M059J (cell line): Measurements from ENCODE around the gene TACC2. TPM values are rescaled to one million over a fixed set of nuclear protein-coding genes. Genes with fewer than 3 reads are reported as not detected.

Experiments
- DNase-seq: peaks from one replicate; pipeline ENCODE4 v3.0.0-alpha.2; 2012; ENCODE audit warnings: low read depth
- total RNA-seq: library from RNA; depleted of rRNA; stranded (reverse); fragments of >200 nt; shearing (Covaris generic); gene quantifications from 2 replicates; pipeline ENCODE4 v1.2.3, GENCODE V29; 2014

TACC2 gene
- total RNA-seq, 1 experiment from 2014 or later: 7.8 TPM

DNA sequence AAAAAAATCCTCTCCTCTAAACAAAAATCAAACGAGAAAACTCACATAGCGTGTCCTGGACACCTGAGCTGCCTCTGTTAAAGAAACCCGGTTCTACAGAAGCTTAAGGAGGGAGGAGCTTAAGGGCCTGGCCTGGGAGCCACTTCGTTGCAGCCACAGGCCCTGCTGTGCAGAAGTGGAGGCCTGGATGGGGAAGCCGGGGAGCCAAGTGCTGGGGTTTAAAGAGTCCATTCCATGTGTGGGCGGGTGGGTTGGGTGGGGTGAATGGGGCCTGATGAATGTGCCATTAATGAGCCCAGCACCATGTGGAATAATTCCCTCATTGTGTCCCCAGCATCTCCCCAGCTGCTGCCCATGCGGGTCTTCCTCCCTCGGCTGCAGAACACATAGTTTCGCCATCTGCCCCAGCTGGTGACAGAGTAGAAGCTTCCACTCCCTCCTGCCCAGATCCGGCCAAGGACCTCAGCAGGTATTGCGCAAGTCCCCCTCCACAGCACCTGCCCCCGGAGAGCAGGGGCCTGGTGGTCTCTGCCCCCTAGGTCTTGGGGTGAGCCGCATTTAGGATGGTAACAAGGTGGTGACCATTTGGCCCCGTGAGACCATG, 154.4 kb downstream of the TACC2 start:
- DNase-seq: no peak

DNA sequence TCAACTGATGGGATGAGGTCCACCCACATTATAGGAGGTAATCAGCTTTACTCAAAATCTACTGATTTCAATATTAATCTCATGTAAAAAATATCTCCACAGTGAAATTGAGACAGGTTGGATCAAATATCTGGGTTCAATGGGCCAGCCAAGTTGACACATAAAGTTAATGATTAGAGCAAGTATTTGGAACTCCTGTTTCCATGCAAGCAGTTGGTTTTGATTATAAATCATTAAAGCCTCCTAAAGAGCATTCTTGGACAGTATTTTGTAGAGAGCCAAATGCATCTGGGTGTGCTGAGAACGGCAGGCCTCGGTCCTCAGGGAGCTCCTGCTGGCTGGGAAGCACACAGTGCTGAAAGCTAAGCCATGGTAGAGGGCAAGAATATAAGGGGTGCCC, 155.2 kb downstream of the TACC2 start:
- DNase-seq: no peak

DNA sequence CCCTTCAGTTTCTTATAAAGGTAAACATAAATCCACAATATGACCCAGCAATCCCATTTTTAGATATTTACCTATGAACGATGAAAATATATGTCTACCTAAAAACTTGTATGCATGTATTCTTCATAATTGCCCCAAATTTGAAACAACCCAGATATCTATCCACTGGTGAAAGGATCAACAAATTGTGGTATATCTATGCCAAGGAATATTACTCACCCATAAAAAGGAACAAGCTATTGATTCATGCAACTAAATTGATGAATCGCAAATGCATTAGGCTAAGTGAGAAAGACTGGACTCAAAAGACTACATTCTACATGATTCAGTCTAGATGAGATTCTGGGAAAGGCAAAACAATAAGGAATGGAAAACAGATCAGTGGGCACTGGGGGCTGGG, 156.2 kb downstream of the TACC2 start:
- DNase-seq: no peak

DNA sequence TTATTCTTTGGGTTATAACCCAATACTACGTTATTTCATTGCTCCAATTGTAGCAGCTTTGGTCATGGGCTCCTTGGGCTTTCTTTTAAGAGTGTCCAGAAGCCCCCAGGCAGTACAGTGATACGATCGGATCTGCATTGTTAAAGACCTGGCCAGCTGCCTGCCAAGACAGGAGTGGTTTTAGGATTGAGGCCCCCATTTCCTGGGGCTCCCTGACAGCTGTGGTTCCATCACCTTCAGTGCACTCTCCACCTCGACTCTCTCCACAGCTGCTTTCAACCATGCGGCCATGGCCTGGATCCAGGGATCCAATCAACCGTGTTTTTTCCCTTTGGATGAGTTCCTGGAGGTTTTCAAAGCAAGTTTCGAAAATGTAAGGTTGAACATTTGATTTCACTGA, 158.7 kb downstream of the TACC2 start:
- DNase-seq: peak; percentile 88

DNA sequence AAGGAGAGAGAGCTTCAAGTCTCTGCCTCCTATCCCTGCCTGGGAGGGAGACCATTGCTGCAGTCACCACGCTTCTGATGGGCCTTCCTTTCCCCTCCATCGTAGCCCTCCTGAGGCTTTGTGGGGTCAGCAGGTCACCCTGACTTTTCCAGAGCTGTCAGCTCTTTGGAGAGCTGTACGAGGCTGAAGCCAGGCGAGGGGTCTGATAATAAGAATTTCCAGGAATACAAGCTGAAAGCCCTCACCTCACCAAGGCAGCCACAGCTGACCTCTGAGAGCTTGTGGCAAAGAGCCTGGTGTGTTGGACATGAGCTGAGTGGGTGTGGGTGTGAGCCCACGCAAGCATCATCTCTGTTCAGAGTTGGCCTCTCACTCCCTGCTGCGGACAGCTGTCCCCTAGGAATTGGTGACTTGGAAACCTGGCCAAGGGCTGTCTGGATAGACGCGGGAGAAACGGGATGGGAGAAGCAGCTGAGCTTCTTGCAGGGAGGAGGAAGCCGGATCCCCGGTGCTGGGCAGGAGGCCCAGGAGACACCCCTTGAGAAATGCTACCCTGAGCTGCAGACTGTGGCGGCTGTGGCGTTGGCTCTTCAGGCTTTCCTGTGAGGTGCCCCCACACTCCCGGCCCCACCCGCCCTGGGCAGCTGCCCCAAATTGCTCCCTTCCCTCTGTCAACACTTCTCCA, 160.1 kb downstream of the TACC2 start:
- DNase-seq: no peak

DNA sequence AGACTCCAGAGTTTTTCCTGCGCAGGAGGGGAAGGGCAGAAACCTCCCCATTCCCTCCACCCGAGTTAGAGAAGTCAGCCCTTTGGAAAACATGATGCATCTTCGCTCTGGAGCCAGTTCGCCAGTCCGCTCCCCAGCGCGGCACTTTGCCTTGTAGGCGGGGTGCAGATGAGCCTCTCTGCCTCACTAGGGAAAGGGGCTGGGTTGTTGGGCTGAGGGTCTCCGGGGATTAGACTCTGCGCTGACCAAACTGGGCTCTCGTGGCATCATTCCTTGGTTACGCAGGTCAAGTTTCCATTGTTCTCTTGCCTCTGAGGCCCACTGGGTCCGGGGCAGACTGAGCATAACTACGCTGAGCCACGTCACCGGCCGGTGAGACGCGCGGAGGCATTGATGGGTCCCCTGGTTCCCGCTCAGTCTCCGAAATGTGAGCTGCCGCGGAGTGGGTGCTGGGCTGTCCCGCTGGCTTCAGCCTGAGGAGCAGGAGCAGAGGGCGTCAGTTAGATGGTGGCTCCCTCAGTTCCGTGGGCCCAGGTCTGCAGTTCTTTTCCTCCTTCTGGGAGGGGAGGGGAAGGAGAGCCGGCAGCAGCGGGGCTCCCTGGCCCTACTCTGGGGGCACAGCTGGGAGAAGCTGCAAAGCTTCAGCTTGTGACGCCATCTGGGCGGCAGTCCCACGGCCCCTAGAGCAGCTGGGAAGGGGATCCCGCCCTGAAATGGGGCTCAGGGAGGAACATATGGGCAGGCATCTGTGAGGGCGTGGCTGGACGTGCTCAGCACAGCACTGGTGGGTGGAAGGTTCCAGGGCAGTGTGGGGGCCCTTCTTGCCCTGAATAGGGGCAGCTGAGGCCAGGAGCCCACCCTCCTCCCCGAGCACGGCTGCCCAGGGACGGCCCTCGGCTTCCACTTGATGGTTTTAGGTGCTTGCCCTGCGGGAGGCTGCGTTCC, 160.9 kb downstream of the TACC2 start:
- no peak for DNase-seq

DNA sequence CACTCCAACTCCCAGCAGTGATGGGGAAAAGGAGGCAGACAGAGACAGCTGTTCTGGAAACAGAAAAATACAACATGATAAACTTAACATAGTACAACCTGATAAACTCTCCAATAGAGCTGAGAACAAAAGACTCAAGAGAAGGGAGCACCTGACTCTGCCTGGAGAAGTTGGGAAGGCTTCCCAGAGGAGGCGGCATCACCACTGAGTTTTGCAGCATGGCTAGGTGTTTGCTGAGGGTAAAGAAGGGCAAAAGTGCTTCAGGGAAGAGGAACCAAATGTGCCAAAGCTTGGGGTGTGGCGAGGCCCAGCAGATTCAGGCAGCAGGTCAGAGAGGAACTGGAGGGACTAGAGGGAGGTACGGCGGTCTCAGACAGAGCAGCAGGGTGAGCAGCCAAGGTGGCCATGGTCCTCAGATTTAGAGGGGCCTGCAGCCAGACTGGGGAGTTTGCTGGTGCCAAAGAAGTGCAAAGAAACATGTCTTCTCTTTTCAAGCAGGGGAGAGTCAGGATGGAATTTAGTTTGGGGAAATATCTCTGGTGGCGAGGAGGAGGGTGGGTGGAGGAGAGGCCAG, 162.2 kb downstream of the TACC2 start:
- DNase-seq: no peak

DNA sequence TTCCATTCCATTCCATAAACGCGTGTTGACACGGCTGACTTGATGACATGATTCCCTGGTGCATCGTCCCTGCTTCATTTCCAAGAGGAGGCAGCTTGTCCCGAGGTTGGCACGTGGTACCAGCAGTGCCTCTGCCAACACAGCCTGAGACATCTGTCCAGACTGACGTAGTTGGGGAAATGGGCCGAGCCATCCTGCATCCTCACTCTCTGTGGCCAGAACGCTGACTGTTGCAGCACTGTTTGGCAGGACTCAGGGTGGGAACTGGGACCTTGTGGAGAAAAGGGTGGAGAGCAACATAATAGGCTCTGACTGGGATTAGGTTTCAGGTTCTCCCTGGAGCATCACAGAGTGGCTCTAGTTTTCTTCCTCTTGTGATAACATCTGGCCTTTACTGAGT, 163.6 kb downstream of the TACC2 start:
- DNase-seq: no peak

DNA sequence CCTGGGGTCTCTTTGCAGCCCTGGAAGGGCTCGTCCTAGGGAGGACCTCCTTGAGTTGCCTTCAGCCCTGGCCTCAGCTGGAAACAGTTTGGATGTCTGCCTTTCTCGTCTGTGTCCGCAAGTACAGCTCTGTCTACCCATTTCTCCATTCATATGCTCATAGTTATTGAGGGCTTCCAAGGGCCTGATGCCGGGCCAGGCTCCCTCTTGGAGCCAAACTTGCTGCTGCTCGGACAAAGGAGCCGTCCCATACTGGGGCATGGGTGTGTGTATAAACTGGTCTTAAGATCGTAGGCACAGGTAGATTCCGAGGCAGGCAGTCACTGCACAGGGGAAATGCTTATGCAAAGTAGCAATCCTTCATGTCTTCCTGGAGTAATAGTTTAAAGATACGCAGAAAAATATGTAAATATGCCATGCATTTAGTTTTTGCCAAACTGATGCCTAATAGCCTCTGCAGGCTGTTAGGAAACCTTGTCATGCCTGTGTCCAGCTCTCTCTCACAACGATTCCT, 165.1 kb downstream of the TACC2 start:
- no peak for DNase-seq

DNA sequence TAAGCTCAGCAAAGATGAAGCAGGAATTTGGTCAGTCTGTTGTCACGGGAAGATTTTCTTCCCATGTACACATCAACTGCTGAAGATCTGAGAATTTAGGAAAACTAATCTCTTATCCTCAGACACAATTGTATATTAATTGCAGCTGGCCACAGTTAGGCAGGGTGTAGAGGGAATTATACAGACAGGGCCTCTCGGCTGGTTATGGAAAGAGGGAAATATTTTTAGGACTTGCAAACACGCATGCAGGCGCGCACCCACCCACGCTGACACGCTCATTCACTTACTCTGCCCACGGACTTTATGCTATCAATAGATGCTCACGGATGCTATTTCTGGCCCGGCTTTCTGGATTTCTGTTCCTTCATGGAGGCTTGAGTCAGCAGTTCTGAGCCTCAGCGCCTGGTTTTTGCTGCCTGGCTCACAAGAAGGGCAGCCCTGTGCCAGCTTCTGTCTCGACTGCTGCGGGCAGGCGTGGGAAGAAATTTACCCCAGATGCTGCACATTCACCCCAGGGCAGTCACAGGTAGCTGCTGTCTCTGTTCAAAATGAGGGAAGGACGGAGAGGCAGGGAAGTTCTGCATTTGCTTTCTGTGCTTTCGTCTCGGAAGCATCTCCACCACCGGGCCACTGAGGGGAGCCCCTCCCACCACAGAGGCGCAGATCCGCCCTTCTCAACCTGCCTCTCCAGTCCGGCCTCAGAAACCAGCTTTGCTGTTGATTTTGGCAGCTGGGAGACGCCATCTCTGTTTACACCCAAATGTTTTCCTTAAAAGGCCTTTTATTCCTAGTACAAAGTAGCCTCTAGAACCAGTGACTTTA, 165.8 kb downstream of the TACC2 start:
- no peak for DNase-seq

DNA sequence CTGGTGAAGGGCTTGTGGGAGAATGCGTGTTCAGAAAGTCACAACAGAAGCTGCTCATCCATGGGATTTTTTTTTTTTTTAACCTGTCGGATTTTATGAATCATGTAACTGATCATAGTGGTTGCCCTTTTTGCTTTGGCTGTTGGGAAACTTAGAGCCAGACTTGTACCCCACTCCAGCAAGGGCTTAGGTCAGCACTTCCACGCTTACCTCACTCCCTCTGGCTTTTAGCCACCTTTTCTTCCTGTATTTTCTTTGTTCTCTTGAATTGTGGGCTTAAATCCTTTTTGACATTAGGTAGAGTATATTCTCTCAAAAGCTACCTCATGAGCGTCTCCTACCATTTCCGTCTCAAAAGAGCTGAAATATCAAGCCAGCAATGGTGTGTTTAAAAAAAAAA, 168.5 kb downstream of the TACC2 start:
- no peak for DNase-seq

DNA sequence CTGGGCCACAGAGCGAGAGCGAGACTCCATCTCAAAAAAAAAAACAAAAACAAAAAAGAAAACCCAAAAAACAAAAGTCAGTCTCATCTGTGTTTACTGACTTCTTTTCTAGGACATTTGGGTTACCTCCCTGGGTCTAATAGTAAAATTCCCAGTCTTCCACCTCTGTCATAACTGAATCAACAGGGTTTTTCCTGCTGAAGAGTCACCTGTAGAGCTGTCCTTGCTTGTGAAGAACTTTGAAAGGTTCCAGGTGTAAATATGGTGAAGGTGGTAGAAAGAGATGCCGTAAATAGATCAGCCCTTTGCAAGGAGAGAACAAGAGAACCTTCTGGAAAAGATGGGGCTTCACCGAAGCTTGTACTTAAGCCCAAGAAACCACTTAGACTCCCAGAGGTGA, 169.4 kb downstream of the TACC2 start:
- no peak for DNase-seq

DNA sequence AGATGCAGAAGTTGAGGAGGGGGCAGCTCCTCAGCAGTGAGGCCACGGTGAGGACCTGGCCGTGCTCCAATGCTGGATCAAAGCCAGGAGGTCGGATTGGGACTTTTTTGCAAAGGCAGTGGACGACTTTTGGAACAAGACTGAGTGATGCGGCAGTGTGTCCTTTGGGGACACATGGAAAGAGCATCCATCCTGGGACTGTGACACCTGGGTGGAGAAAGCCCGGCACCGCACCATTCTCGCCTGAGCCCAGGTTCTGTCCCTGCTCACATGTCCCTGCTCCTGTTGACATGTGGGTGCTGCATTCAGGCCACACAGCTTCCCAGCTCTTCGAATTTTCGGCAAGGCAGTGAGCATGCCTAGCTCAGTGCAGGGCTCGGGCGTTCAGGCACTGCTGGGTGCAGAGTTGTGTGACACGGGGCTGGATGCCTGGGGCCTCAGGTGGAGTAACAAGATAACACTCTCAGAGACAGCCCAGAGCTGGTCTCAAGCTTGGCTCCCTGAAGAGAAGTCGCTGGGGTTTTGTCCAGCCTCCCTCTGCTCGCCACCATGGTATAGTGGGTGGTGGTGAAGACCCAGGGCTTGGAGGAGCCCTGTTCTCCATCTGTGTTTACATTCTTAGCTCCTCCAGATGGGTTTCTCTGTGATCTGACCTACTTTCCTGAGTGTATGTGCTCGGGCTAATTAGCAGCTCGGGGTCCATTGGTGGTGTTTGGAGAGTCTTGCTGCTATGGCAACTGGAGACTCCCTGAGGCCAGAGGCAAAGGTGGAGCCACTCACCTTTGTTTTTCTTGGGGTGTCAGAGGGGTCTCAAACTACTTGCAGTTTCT, 170.4 kb downstream of the TACC2 start:
- no peak for DNase-seq

DNA sequence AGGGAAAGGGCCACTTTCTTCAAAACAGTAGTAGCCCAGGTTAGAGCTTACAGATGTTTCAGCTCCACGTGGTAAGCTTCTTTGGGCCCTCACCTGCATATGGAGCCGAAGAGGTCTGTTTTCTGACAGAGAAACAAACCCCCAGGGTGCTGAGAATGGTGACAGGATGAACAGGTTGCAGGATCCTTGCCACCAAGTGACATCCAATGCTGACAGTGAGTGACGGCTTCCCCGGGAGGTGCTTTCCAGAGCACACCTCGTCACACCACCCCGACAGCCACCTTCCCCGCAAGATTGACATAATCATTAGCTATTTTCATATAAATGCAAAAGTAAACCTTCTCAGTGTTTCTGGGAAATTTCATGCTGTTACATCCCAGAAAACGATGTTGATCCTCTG, 172.8 kb downstream of the TACC2 start:
- DNase-seq: no peak

DNA sequence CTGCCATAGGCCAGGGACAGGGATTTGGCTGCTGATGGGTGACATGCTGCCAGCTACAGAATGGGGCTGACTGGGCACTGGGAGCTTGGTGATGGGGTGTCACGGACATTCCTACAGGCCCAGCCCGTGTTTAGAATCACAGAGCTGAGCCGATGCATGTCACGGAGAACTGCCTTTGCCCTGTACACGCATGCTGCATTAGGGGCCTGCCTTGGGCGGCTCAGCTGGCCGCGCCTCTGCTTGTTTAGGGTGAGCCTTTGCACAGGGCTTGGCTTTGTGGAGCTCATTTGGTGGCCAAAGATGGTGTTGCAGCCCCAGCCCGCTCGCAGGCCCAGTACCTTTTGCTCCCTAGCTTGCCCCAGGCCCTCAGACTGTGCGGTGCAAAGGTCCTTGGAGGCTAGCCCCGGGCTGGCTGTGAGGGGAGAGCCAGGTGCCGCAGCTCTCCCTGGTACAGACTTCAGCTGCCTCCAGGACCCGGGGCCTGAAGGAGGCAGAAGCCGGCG, 173.8 kb downstream of the TACC2 start:
- DNase-seq: no peak

DNA sequence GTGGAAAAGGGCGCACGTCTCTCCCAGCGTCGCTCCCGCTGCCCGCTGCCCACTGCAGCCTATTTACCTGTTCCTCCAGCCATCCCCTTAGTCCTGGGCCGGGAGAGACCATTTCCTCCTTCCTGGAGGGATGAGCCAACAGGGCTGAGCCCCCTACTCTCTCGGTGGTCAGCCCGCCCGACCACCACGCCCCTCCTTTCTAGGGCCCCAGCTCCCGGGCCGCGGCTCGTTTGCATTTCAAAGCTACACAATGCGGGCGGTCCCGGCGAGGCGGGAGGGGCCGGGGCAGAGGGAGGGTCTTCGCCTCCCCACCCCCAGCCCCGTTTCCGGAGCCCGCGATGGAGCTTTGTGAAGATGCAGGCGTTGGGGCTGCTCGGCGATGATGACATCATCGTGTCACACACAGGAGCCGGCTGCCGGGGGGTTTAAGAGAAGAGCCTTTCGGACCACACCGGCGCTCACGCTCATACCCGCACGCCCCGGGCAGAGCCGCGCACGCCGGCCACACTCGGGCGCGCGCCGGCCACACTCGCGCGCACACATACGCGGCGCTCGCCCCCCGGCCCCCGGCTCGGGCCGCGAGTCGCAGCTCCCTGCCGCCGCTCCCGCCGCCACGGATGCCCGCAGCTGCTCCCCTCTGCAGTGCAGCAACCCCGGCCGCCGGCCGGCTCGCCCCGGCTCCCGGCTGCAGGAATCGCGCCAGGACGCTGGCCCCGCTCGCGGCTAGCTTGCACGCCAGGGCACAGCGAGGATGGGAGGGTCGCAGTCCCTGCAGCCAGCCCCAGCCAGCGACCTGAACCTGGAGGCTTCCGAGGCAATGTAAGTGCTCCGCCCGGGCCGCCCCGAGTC, 174.4 kb downstream of the TACC2 start:
- DNase-seq: peak; percentile 48

DNA sequence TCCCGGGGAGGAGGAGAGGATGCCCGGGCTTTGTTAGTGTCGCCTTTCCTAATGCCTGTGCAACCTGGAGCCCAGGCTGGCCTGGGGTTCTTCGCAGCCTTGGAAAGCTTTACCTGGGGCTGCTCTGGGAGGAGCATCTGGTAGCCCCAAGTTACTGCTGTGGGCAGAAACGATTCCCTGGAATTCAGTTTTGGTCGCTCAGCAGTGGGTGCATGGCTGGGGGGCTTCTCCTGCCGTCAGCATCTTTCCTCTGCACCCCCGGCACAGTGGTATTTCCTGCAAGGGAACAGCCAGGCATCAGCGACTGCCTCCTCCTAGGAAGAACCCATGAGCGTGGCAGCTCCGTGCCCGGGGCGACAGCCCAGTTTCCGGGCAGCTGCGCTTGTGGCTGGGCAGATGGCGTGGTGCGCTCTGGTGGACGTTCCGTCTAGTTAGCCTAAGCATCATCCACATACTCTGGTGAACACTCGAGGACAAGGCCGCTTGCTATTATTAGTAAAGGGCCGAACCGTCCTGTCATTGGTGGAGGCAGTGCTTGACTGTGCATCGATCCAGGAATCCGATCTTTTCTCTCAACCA, 175.1 kb downstream of the TACC2 start:
- no peak for DNase-seq

DNA sequence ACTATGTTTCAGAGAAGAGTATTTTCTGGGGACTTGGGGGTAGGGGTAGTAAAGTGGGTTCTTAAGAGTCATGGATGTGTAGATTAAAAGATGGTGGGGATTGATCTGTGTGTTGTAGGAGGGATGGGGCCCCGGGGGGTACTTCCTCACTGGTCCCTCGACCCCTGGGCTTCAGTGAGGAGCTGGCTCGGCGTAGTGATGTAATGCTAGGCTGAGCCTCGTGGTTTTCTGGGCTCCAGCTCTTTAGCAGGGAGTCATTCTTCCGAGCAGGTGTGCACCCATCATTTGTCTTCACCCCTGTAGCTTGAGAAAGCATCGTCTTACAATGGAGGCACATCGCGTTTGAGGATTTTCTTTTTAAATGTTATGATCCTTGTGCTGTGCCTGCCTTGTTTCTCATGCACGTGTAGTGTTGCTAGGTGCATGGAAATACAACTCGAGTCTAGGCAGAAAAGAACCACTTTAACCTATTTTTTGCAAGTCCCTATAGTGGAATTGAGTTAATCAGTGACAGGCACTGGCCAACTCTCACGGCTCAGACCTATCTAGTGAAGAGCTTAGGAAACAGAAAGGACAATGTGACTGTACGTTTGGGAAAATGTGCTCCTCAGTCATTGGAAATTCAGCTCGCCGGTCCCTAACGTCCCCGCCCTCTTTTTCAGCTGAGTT, 176.0 kb downstream of the TACC2 start:
- DNase-seq: no peak
